ENCODE measurements around the gene PLS3. TPM values are rescaled to one million over a fixed set of nuclear protein-coding genes. Genes with fewer than 3 reads are reported as not detected.

PLS3 gene
- total RNA-seq, 2 donors from 2014 or later: 0.61 to 0.74 TPM

DNA sequence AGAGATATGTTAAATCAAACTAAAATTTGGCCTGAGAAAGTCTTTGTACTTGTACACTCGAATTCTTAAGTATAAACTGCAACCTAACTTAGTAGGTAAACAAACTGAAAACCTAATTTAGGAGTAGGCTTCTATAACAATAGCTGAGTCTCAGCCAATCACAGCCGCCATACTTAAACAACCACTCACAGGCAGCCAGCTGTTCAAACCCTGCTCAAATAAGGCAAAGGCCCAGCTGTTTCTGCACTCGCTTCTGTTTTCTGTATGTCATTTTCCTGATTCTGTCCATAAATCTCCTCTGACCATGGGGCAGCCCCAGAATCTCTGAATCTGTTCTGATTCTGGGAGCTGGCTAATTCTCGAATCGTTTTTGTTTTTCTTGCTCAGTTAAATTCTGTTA, 7.8 kb upstream of the PLS3 start:
- no peak overlapping the region for H3K4me3 Mint-ChIP-seq
- peaks cover 0 to 18% of the 10 kb centered on the region in 2 donors for H3K27me3 Mint-ChIP-seq
- H3K27ac Mint-ChIP-seq: no peak overlapping the region
- no peak for ATAC-seq
- no peaks in the 10 kb centered on the region for H3K36me3 Mint-ChIP-seq
- no peaks in the 10 kb centered on the region for H3K4me1 Mint-ChIP-seq (ENCODE audit: low read depth in 2 of 2)
- DNase-seq (ENCODE audit: low spot score): no peak
- H3K9me3 Mint-ChIP-seq: no peaks in the 10 kb centered on the region

DNA sequence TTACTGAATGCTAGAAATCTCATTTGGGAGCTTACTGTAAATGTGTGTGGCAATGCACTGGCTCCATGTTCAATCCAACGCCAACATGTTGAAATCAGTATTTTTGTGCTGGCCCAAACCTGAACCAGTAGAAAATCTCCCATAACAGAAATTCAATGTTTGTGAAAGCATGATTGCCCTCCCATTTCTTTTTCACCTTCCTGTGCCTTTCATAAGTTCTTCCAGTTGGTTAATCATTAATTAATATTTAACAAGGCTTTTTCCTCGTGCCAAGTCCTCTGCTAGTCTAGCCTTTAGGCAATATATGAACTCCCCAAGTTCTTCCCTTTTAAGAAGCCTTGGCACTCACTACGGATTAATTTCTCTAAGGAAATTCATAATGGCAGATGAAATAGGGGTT, 1.3 kb upstream of the PLS3 start:
- peaks cover 2 to 35% of the 10 kb centered on the region in 2 donors for H3K27me3 Mint-ChIP-seq
- no peaks in the 10 kb centered on the region for H3K9me3 Mint-ChIP-seq
- H3K4me3 Mint-ChIP-seq: no peak overlapping the region
- DNase-seq (ENCODE audit: low spot score) (no peak), ATAC-seq (no peak)
- H3K27ac Mint-ChIP-seq: no peak overlapping the region
- peaks cover 0 to 3% of the 10 kb centered on the region in 2 donors for H3K4me1 Mint-ChIP-seq (ENCODE audit: low read depth in 2 of 2)
- H3K36me3 Mint-ChIP-seq: no peaks in the 10 kb centered on the region

DNA sequence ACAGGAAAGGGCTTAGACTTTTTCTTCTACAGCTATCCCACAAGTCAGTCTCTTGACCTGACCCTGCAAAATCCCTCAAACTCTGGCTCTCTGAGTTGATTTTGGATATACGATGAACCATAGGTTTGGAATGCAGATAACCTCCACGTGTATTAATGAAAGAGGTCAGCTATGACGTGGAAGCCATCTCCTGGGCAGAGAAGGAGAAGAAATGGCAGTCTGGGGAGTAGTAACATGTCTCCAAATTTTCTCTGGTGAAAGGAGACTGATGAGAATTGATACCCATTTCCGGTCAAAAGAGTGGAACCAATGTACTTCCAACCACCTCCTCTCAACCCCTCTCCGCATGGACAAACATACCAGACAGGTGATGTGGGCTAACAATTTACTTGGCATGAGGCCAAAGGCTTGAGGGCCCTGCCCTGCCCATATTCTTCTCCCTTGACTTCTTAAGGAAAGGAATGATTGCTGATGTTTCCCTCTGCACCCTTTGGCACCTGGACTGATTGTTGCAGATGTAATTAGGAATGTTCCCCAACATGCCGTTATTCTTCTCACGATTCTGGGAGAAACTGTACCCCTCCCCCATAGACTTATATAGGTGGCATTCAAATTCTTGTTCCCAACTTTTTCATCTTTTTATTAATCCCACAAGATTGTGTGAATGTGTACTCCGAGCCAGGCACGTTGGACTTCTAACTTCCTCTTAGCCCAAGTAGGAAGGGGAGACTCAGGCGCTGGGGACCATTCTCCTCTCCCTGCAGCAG, 580 bp upstream of the PLS3 start:
- Mint-ChIP-seq H3K27me3 (peaks cover 6 to 37% of the 10 kb centered on the region in 2 donors), H3K4me3 (no peak overlapping the region)
- DNase-seq (ENCODE audit: low spot score): no peak

DNA sequence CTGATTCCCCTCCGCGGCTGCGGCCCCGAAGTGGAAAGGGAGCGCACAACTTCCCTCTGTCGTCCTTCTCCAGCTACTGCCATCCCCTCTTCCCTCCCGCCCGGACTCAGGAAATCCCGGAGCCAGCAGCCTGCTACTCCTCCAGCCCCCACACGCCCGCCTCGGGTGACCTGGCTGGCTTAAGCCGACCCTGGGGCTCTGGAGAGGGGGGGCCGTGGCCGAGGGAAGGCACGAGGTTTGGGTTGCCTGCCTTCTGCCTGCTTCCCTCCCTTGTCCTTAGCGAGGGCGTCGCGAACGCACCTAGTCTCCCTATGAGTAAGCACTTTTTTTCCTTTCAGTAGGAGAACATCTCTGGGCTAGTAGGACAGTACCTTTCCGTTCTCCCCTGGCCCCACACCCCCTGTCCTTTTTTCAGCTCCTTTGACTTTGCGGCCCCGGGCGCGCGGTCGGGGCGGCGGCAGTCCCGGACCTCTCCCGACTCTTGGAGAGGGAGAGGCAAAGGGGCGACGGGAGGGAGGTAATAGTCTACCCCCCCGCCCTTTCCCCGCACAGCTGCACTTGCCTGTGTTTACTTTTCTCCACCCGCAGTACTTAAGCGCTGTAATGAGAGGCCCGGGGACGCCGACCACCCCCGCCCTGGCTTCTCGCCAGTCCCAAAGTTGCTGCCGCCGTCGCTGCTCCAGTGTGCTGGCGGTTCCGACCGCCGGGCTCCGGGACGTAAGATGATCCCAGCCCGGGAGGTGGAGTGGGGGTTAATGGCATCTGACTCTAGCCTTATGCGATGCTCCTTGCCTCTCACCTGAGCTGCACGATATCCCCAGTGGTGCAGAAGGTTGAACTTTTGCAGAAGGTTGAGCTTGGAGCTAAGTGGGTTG, 868 bp downstream of the PLS3 start:
- Mint-ChIP-seq H3K27me3 (peaks cover 6 to 31% of the 10 kb centered on the region in 2 donors), H3K36me3 (no peaks in the 10 kb centered on the region), H3K4me3 (no peak overlapping the region), H3K4me1 (ENCODE audit: low read depth in 2 of 2) (peaks cover 0 to 3% of the 10 kb centered on the region in 2 donors), H3K9me3 (no peaks in the 10 kb centered on the region), H3K27ac (no peak overlapping the region)
- DNase-seq (ENCODE audit: low spot score) (no peak), ATAC-seq (peak; percentile 17 to 48)

More for the DNA sequence above, 580 bp upstream of the PLS3 start:
- Mint-ChIP-seq H3K4me1 (ENCODE audit: low read depth in 2 of 2) (peaks cover 0 to 3% of the 10 kb centered on the region in 2 donors), H3K36me3 (no peaks in the 10 kb centered on the region), H3K27ac (no peak overlapping the region), H3K9me3 (no peaks in the 10 kb centered on the region)
- ATAC-seq: no peak

DNA sequence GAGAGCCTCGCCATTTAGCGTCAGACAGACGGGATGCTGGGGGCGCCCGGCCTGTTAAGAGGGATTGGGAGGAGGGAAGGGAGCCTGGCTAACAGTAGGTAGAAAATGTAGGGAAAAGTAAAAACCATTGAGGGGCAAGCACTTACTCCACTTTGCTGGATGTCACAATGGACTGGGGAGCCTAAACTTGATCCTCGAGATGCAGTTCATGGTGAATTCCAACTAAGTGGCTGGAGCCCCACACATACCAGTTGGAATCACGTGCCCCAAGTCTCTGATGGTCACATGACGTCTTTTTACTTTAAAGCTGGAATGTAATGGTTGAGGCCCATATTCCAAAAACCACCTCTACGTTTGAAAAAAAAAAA, 1.5 kb downstream of the PLS3 start:
- peaks cover 6 to 31% of the 10 kb centered on the region in 2 donors for H3K27me3 Mint-ChIP-seq
- ATAC-seq (no peak), DNase-seq (ENCODE audit: low spot score) (no peak)
- H3K36me3 Mint-ChIP-seq: no peaks in the 10 kb centered on the region
- no peak overlapping the region for H3K4me3 Mint-ChIP-seq
- peaks cover 0 to 3% of the 10 kb centered on the region in 2 donors for H3K4me1 Mint-ChIP-seq (ENCODE audit: low read depth in 2 of 2)
- H3K9me3 Mint-ChIP-seq: no peaks in the 10 kb centered on the region
- no peak overlapping the region for H3K27ac Mint-ChIP-seq

DNA sequence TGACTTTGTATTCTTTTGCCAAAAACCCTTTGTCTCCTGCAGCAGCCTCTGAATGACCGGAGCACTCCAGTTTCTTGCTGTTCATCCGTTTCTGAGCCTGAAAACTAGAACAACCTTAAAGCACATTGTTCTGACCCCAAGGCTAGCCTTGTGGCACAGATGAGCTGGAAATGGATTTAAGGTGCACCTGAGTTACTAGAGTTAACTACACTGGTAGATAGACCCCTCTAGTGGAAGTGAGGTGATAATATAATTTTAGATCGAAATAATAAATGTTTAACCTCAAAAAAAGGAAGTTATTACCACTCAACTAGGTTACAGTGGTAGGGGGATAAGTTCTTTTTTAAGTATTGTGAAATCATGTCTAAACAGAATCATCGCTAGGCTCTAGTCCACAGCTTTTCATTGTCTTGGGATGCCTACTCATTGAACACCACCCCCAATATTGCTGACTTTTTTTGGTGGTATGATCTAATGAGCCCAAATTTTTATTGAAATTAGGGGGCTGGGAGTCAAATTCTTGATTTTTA, 2.7 kb downstream of the PLS3 start:
- peaks cover 6 to 27% of the 10 kb centered on the region in 2 donors for H3K27me3 Mint-ChIP-seq
- DNase-seq (ENCODE audit: low spot score) (no peak), ATAC-seq (no peak)
- no peak overlapping the region for H3K4me3 Mint-ChIP-seq
- H3K9me3 Mint-ChIP-seq: no peaks in the 10 kb centered on the region
- peaks cover 0 to 3% of the 10 kb centered on the region in 2 donors for H3K4me1 Mint-ChIP-seq (ENCODE audit: low read depth in 2 of 2)
- H3K36me3 Mint-ChIP-seq: no peaks in the 10 kb centered on the region
- H3K27ac Mint-ChIP-seq: no peak overlapping the region

DNA sequence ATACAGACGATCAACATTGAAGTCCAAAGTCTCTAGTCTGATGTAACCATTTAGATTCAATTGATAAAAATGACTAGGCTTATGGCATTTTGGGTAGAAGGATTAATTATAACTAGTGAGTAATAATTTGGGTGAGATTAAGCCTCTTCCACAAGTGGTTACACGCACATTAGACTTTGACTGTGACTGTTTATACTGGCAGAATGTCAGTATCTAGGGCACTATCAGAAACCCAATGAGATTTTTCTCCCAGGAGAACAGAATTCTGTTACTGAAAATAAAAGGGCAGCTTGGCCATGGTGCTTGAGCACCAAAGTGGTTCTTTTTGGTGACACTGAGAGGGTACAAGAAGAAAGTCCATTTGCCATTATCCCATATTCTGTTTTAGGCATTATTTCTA, 3.3 kb downstream of the PLS3 start:
- H3K9me3 Mint-ChIP-seq: no peaks in the 10 kb centered on the region
- ATAC-seq (no peak), DNase-seq (ENCODE audit: low spot score) (no peak)
- H3K4me3 Mint-ChIP-seq: no peak overlapping the region
- no peak overlapping the region for H3K27ac Mint-ChIP-seq
- H3K36me3 Mint-ChIP-seq: no peaks in the 10 kb centered on the region
- peaks cover 6 to 25% of the 10 kb centered on the region in 2 donors for H3K27me3 Mint-ChIP-seq
- peaks cover 0 to 3% of the 10 kb centered on the region in 2 donors for H3K4me1 Mint-ChIP-seq (ENCODE audit: low read depth in 2 of 2)

DNA sequence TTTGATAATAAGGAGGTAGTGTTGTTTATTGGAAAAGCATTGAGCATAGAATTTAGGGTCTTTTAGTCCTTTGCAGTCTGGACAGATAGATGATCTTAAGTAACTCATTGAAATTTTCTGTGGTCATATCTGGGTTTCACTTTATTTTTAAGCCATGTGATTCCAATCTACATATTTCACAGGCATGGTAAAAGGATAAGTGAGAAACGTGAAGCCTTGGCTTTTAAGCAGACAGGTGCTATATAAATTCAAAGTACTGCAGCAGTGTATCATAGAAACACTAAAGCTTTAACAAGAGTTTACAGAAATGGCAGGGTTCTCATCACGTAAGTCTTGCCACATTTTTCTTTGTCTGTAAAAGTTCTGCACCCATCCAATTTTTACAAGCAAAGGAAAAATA, 4.9 kb downstream of the PLS3 start:
- Mint-ChIP-seq H3K4me3 (no peak overlapping the region), H3K9me3 (no peaks in the 10 kb centered on the region), H3K27ac (no peak overlapping the region), H3K27me3 (peaks cover 6 to 20% of the 10 kb centered on the region in 2 donors), H3K36me3 (no peaks in the 10 kb centered on the region), H3K4me1 (ENCODE audit: low read depth in 2 of 2) (peaks cover 0 to 3% of the 10 kb centered on the region in 2 donors)
- DNase-seq (ENCODE audit: low spot score): no peak
- no peak for ATAC-seq

DNA sequence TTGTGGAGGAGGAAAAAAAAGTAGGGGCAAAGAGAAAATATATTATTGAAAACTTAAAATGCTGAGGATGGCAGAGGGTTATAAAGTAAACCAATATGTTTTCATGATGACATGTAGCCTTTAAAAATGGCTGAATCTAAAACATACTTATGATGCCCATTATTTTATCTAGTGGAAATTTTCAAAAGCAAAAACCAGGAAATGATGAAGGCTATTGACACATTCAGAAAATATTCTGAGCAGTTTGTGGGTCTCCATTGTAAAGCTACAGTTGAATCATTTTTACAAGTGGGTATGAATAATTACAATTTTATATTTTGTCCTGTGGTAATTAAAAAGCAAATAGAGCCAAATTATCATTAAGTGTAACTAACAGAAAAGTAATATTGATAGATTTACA, 10.7 kb downstream of the PLS3 start:
- Mint-ChIP-seq H3K4me1 (ENCODE audit: low read depth in 2 of 2) (no peaks in the 10 kb centered on the region), H3K27me3 (peaks cover 0 to 6% of the 10 kb centered on the region in 2 donors), H3K27ac (no peak overlapping the region), H3K36me3 (no peaks in the 10 kb centered on the region), H3K9me3 (no peaks in the 10 kb centered on the region), H3K4me3 (no peak overlapping the region)
- no peak for DNase-seq (ENCODE audit: low spot score)
- ATAC-seq: no peak

DNA sequence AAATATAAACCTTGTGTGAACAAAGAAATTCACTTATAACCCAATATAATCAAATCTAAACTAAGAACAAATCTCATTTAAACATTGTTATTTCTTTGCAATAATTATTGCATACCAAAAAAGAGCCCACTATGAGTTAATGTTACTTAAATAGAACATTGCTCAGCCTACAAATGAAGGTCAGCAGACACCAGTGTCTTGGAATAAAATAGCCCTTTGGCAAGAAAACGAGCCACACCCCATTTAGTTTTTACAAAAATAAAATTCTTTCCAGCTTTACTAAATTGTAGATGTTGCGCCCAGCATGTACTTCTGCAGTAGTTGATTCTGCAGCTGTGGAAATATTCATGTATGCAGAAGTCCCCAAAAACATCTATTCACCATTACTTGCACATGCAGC, 12.2 kb downstream of the PLS3 start:
- Mint-ChIP-seq H3K27ac (no peak overlapping the region), H3K36me3 (no peaks in the 10 kb centered on the region), H3K4me3 (no peak overlapping the region), H3K9me3 (no peaks in the 10 kb centered on the region), H3K27me3 (peaks cover 0 to 6% of the 10 kb centered on the region in 2 donors), H3K4me1 (ENCODE audit: low read depth in 2 of 2) (no peaks in the 10 kb centered on the region)
- no peak for DNase-seq (ENCODE audit: low spot score)
- ATAC-seq: no peak

DNA sequence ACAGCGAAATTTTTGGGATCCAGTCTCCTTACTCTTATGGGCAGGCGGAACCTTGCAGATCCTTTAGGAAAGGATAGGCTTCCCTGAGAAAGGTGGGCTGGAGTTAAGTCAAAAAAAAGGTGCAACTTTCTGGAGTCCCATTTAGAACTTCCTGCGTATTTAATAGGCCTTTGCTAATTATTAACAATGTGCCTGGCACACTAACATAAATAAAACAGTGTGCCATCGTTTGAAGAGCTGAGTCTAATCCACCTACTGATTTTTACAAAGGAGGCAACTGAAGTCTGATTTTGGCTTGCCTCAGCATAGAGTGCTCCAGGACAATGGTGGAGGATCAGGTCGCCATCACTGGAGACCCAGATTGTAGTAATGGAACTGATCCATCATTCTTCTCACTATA, 15.7 kb downstream of the PLS3 start:
- ATAC-seq: no peak
- H3K4me1 Mint-ChIP-seq (ENCODE audit: low read depth in 2 of 2): no peaks in the 10 kb centered on the region
- H3K4me3 Mint-ChIP-seq: no peak overlapping the region

DNA sequence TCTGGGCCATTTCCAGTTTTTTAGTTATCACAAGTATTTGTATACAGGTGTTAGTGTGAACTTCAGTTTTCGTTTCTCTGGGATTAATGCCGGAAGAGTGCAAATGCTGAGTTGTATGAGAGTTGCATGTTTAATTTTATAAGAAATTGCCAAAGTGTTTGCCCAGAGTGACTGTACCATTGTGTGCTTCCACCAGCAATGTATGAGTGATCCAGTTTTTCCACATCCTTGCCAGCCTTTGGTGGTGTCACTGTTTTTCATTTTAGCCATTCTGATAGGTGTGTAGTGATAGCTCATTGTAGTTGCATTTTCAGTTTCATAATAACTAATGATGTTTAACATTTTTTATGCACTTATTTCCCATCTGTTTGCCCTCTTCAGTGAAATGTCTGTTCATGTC, 18.4 kb downstream of the PLS3 start:
- Mint-ChIP-seq H3K27me3 (peaks cover 0 to 12% of the 10 kb centered on the region in 2 donors), H3K4me3 (no peak overlapping the region), H3K36me3 (no peaks in the 10 kb centered on the region), H3K4me1 (ENCODE audit: low read depth in 2 of 2) (no peaks in the 10 kb centered on the region), H3K9me3 (no peaks in the 10 kb centered on the region), H3K27ac (no peak overlapping the region)
- ATAC-seq: no peak
- no peak for DNase-seq (ENCODE audit: low spot score)

More for the DNA sequence above, 15.7 kb downstream of the PLS3 start:
- Mint-ChIP-seq H3K9me3 (no peaks in the 10 kb centered on the region), H3K27me3 (peaks cover 0 to 5% of the 10 kb centered on the region in 2 donors), H3K36me3 (no peaks in the 10 kb centered on the region), H3K27ac (no peak overlapping the region)
- no peak for DNase-seq (ENCODE audit: low spot score)

DNA sequence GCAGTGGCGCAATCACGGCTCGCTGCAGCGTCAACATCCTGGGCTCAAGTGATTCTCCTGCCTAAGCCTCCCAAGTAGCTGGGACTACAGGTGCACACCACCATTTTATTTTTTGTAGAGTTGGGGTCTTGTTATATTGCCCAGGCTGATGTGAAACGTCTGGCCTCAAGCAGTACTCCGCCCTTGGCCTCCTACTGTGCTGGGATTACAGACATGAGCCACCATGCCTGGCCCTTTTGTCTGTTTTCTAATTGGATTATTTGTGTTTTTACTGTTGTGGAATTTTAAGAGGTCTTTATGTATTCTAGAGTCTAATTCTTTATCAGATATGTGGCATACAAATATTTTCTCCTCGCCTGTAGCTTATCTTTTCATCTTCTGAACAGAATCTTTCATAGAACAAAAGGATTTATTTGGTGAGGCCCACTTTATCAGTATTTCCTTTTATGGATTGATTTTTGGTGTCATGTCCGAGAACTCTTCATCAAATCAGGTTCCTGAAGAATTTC, 18.9 kb downstream of the PLS3 start:
- no peak for ATAC-seq
- Mint-ChIP-seq H3K4me1 (ENCODE audit: low read depth in 2 of 2) (no peaks in the 10 kb centered on the region), H3K27ac (no peak overlapping the region)

More for the DNA sequence above, 18.9 kb downstream of the PLS3 start:
- H3K27me3 Mint-ChIP-seq: peaks cover 0 to 15% of the 10 kb centered on the region in 2 donors
- no peak overlapping the region for H3K4me3 Mint-ChIP-seq
- H3K9me3 Mint-ChIP-seq: no peaks in the 10 kb centered on the region
- DNase-seq (ENCODE audit: low spot score): no peak
- H3K36me3 Mint-ChIP-seq: no peaks in the 10 kb centered on the region
